AG04449 (cell line): ENCODE data around the gene IQSEC1.

Source experiments
- CTCF ChIA-PET: fragments of 350-600 bp; formaldehyde crosslinking; extraction: SDS; loops from one replicate; lab custom pipeline; 2021; ENCODE audit warnings: antibody characterized with exemption; lab: Yijun Ruan, JAX
- POLR2A ChIA-PET: fragments of 400-600, 350-600 bp; formaldehyde crosslinking; extraction: SDS; loops from one replicate; lab custom pipeline; 2020; ENCODE audit warnings: antibody characterized with exemption, inconsistent platforms; lab: Yijun Ruan, JAX
- DNase-seq: peaks from one replicate; pipeline ENCODE4 v3.0.0-alpha.2; 2010; ENCODE audit warnings: low read depth, low spot score
- H3K4me3 ChIP-seq: 2 replicates; pipeline ENCODE4 v1.5.1; 2011; ENCODE audit warnings: low read depth, mild to moderate bottlenecking, control low read depth, low read length
- CTCF ChIP-seq: IDR thresholded peaks from one replicate; pipeline ENCODE4 v1.5.1; 2011; ENCODE audit warnings: mild to moderate bottlenecking, moderate library complexity, low read length, control low read depth, inconsistent platforms; ENCODE audit not compliant: insufficient read depth; ENCODE audit errors: missing control alignments

Gene IQSEC1

GRCh38 chr3:13091898-13092611 is 18.8 kb upstream of the IQSEC1 start:
- ChIA-PET CTCF (interaction anchor here (0.6 to 4.6 kb wide), 53 partner anchors 8 to 1829 kb away, joined by 3 to 146 read pairs (median 5); partner anchors contain the start of gene HDAC11), POLR2A (interaction anchor here (0.6 kb wide), 1 partner anchor 1338 kb away, joined by 3 read pairs; no protein-coding TSS in a partner anchor)
- DNase-seq, result no peak
- H3K4me3 ChIP-seq, result no peak overlapping the region
- peak; percentile 83 for TF ChIP-seq CTCF

DNA sequence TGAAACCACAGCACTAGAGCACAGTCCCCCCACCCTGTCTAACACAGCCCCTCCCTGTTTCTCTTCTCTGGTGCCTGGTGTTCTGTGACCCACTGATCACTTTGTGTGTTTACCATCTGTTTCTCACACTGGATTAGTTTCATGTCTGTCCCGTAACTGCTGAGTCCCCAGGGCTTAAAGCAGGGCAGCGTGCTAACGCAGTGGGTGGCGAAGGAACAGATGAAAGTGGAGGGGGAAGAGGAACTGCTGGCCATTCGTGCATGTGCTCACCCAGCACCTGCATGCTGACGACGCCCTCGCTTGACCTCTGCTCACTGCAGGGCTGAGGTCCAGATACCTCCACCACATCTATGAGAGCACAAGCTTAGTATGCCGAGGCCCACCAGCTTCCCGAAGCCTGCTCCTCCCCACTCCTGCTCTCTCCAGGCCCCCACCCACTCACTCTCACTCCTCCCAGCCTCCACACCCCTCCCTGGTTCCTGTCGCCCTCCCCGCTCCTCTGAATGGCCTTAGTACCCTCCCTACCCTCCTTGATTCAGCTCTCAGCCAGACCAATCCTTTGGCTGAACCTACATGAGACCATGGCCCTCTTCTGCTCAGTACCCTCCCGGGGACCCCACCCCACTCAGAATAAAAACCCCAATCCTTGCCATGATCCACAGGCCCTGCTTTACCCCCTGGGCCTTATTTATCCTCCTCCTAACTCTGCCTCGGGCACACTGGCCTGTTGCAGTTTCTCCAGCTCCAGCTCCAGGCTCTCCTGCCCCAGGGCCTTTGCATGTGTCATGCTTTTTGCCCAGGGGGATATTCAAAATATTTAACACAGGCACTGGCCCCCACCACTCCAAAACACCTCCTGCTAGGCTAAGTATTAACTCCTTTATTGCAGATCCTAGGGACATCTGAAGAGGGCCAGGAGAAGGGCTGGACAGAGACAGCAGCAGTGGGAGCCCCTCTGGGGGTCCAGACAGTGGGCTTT is 15.1 kb upstream of the IQSEC1 start:
- no peak for TF ChIP-seq CTCF

DNA sequence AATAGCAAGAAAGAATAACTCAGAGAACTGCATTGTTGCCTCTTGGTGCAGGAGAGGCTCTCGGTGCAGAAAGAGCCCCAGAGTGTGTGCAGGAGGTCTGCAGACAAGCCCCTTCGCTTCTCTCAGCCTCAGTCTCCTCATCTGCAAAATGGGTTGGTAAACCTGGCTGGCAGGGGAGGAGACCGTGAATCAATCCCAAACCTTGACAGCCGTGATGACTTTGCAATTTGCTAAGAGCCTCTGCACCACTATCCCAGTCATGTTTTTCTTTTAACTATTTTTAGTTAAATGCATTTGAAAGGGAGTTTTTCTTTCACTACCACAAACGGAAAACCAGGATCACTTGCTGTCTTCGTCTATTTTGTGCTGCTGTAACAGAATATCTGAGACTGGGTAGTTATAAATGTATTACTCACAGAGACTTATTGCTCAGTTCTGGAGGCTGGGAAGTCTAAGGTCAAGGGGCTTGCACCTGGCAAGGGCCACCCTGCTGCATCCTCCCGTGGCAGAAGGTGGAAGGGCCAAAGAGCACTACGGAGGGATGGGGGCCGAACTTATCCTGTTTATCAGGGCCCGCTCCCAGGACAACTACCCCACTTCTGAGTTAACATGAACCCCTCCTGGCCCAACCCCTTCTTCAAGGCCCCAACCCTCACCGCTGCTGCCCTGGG is 14.2 kb upstream of the IQSEC1 start:
- DNase-seq, result no peak
- H3K4me3 ChIP-seq, result no peak overlapping the region

More for the DNA sequence above, 15.1 kb upstream of the IQSEC1 start:
- no peak overlapping the region for H3K4me3 ChIP-seq
- ChIA-PET POLR2A (no interaction called here), CTCF (interaction anchor here (1.4 kb wide), 1 partner anchor 364 kb away, joined by 5 read pairs; no protein-coding TSS in a partner anchor)
- DNase-seq, result no peak

GRCh38 chr3:13086531-13086981 is 13.3 kb upstream of the IQSEC1 start:
- DNase-seq, result no peak
- CTCF ChIA-PET, result interaction anchor here (0.9 kb wide), 1 partner anchor 365 kb away, joined by 3 read pairs; no protein-coding TSS in a partner anchor
- no peak for TF ChIP-seq CTCF
- POLR2A ChIA-PET, result no interaction called here
- H3K4me3 ChIP-seq, result no peak overlapping the region

More for the DNA sequence above, 14.2 kb upstream of the IQSEC1 start:
- ChIA-PET POLR2A (no interaction called here), CTCF (interaction anchor here (1.4 kb wide), 1 partner anchor 365 kb away, joined by 5 read pairs; no protein-coding TSS in a partner anchor)
- no peak for TF ChIP-seq CTCF

GRCh38 chr3:13085846-13086179 is 12.6 kb upstream of the IQSEC1 start:
- no peak overlapping the region for H3K4me3 ChIP-seq
- ChIA-PET CTCF (interaction anchor here (0.9 to 1.0 kb wide), 2 partner anchors 46 to 367 kb away, joined by 3 read pairs; no protein-coding TSS in a partner anchor), POLR2A (no interaction called here)
- DNase-seq, result no peak
- no peak for TF ChIP-seq CTCF
